Measurements from ENCODE around the gene RPTOR.

- TF ChIP-seq TCF7L2 (IDR thresholded peaks at IDR 0.05; ENCODE audit: low read depth, low read length) = no peak
- TF ChIP-seq POLR2AphosphoS5 (IDR thresholded peaks at IDR 0.05; ENCODE audit: low read depth, low read length) = no peak
Measured at GRCh38 chr17:80811181-80812105, 266.8 kb downstream of the RPTOR start.
